ENCODE measurements around the gene CCDC85B.
A peak's percentile ranks its signal among the peaks of the same experiment; 100 is the strongest.

DNA sequence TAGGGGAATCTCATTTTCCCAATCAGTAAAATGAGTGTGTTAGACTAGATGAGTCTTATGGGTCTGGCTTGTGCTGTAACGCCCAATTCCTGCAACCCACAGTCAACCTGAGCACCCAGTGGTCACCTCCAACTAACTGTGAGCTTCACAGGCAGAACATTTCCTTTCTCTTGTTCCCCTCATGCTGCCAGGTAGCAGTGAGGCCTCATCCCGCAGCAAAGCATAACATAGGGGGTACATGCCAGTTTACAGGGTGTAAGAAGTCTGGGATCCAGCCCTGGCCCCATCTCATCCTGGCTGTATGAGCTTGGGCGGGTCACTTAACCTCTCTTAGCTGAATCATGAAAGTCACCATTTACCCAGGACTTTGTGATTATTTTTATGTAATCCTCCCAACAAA lies 21.6 kb upstream of the CCDC85B start:
- TF ChIP-seq POLR2A (IDR thresholded peaks at IDR 0.05; ENCODE audit: low read depth, low read length) (no peak; the same call in 1 of the 2 replicates), POLR2AphosphoS5 (IDR thresholded peaks at IDR 0.05; ENCODE audit: low read depth, low read length) (0 out of 2 replicates have a peak, but pooled peaks have one; percentile 52), TAF1 (IDR thresholded peaks at IDR 0.05; ENCODE audit: low read depth, low read length) (no peak), SPI1 (IDR thresholded peaks at IDR 0.05; ENCODE audit: low read depth, low read length) (no peak)
